Body of pancreas (tissue), 4 donors: ENCODE measurements around the gene ARID5B. TPM values are rescaled to one million over a fixed set of nuclear protein-coding genes. Genes with fewer than 3 reads are reported as not detected.
A peak's percentile ranks its signal among the peaks of the same experiment; 100 is the strongest.

Experiments
- ATAC-seq: fragments of 150-250 bp; one replicate; pipeline ENCODE4 v1.9.1; 2016
- DNase-seq, 4 donors: peaks; one replicate each; pipeline ENCODE4 v3.0.0-alpha.2; 2019
- H3K27ac ChIP-seq, 4 donors: fragments of 200-600 bp; sonication (generic); 1 replicate in 3 of 4; 2 replicates in 1 of 4; pipeline versions ENCODE4 v1.5.1 to v1.6.1; 2016 to 2019; ENCODE audit warnings: mild to moderate bottlenecking in 1 of 4, mixed read lengths in 1 of 4, moderate library complexity in 1 of 4
- H3K27me3 ChIP-seq, 2 donors: fragments of 200-600 bp; sonication (generic); one replicate each; pipeline ENCODE4 v1.6.0; 2016; ENCODE audit warnings: mild to moderate bottlenecking in 1 of 2
- H3K36me3 ChIP-seq, 2 donors: fragments of 200-600 bp; sonication (generic); replicated peaks in 1 of 2; 2 replicates each; pipeline ENCODE4 v1.5.1; 2016; ENCODE audit warnings: low read depth in 2 of 2; ENCODE audit not compliant: insufficient read depth in 1 of 2
- H3K4me1 ChIP-seq: fragments of 200-600 bp; sonication (generic); one replicate; pipeline ENCODE4 v1.6.0; 2016
- H3K4me3 ChIP-seq, 2 donors: fragments of 200-600 bp; sonication (generic); 1 replicate in 1 of 2; 2 replicates in 1 of 2; pipeline ENCODE4 v1.5.1; 2016 to 2019
- H3K9me3 ChIP-seq, 3 donors: fragments of 200-600 bp; sonication (generic); 1 replicate in 2 of 3; 2 replicates in 1 of 3; pipeline ENCODE4 v1.5.1; 2016
- POLR2A ChIP-seq, 3 donors: fragments of 450-650 bp; IDR thresholded peaks; one replicate each; pipeline ENCODE4 v1.6.1; 2016; ENCODE audit warnings: antibody characterized with exemption in 3 of 3, mild to moderate bottlenecking in 2 of 3
- WGBS, 2 donors: methylation state at CpG; one replicate each; pipeline ENCODE4 v1.1.5; 2017; 5-methylcytosine and 5-hydroxymethylcytosine counted together
- intact Hi-C: fragments of 100-400 bp; cut with DNase I; formaldehyde crosslinking; loops from one replicate; pipeline ENCODE4 v1.15.1; 2023
- total RNA-seq, 2 donors: library from RNA; depleted of rRNA; stranded (reverse); fragments of >200 nt; gene quantifications; one replicate each; pipeline ENCODE4 v1.1.0, GENCODE V29; 2016
- TF ChIP-seq, protein P1 (sequence below), 7 experiments: fragments of 450-650 bp in 4 of 7; fragments of 200-600 bp in 3 of 7; sonication (generic) in 3 of 7; IDR thresholded peaks; one replicate each; pipeline ENCODE4 v1.5.1; 2016 to 2019; ENCODE audit warnings: antibody characterized with exemption in 7 of 7

The ARID5B gene
- total RNA-seq, 2 donors from 2014 or later = 16.1 to 17.1 TPM

- Histone ChIP-seq H3K36me3 (peaks cover 0 to 2% of the 10 kb centered on the region in 2 donors), H3K27me3 (no peaks in the 10 kb centered on the region), H3K4me3 (no peak overlapping the region), H3K27ac (no peak overlapping the region), H3K9me3 (no peaks in the 10 kb centered on the region), H3K4me1 (peaks cover 36% of the 10 kb centered on the region)
- intact Hi-C loops = no loop called here
- DNase-seq (no peak), ATAC-seq (no peak)
- no peak for TF ChIP-seq POLR2A (IDR thresholded peaks at IDR 0.05)
- TF ChIP-seq, protein P1, sequence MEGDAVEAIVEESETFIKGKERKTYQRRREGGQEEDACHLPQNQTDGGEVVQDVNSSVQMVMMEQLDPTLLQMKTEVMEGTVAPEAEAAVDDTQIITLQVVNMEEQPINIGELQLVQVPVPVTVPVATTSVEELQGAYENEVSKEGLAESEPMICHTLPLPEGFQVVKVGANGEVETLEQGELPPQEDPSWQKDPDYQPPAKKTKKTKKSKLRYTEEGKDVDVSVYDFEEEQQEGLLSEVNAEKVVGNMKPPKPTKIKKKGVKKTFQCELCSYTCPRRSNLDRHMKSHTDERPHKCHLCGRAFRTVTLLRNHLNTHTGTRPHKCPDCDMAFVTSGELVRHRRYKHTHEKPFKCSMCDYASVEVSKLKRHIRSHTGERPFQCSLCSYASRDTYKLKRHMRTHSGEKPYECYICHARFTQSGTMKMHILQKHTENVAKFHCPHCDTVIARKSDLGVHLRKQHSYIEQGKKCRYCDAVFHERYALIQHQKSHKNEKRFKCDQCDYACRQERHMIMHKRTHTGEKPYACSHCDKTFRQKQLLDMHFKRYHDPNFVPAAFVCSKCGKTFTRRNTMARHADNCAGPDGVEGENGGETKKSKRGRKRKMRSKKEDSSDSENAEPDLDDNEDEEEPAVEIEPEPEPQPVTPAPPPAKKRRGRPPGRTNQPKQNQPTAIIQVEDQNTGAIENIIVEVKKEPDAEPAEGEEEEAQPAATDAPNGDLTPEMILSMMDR (IDR thresholded peaks at IDR 0.05) = no peak
- 78 to 90% methylated on average over 2 of the region's 2 CpGs for WGBS, 2 donors
Measured at GRCh38 chr10:62085821-62086220, 184.3 kb downstream of the ARID5B start.

DNA sequence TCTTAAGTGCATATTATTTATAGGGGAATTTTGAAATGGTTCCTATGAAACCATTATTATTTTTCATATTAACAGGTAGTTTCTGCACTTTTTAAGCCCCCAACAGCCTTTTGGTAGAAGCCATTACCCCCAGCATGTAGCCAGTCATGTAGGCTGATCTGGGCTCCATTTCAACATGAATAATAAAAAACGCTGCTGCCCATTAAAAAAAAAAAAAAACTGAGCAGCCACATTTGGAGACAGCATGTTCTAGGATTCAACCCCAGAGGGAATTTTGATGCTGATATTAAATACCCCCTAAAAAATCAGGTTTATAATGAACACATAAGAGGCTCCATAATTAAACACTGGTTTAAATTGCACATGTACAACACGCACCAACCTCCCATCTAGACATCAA is 185.8 kb downstream of the ARID5B start:
- no peak for TF ChIP-seq POLR2A (IDR thresholded peaks at IDR 0.05)
- TF ChIP-seq, protein P1 (IDR thresholded peaks at IDR 0.05) = no peak
- no peak overlapping the region for H3K27ac ChIP-seq
- peaks cover 0 to 5% of the 10 kb centered on the region in 2 donors for H3K36me3 ChIP-seq
- no peaks in the 10 kb centered on the region for H3K9me3 ChIP-seq
- DNase-seq (no peak), ATAC-seq (no peak)
- H3K4me1 ChIP-seq = peaks cover 22% of the 10 kb centered on the region
- no peaks in the 10 kb centered on the region for H3K27me3 ChIP-seq
- intact Hi-C loops = no loop called here
- no peak overlapping the region for H3K4me3 ChIP-seq
- 82 to 90% methylated on average over 2 of the region's 2 CpGs for WGBS, 2 donors

DNA sequence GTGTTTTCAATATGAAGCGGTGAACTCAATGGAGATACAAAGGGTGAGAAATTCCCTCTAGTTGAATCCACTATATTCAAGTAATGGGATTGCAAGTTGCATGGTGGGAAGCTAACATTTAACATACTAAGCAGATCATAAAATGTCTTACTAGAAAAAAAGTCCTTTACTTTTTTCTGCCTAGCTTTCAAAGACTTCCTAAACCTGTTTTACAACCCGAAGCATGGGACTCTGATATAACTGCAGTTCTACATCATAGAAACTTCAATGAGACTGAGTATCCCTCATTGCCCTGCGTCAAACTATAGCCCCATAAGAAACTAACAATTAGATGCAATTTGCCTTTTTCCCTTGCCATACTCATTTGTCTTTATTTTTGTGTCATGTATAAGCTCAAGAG is 187.3 kb downstream of the ARID5B start:
- Histone ChIP-seq H3K4me3 (no peak overlapping the region), H3K27me3 (no peaks in the 10 kb centered on the region), H3K4me1 (peaks cover 15% of the 10 kb centered on the region), H3K36me3 (peaks cover 0 to 5% of the 10 kb centered on the region in 2 donors), H3K9me3 (no peaks in the 10 kb centered on the region), H3K27ac (no peak overlapping the region)
- ATAC-seq (no peak), DNase-seq (no peak)
- no peak for TF ChIP-seq POLR2A (IDR thresholded peaks at IDR 0.05)
- 85 to 87% methylated on average over 3 of the region's 3 CpGs for WGBS, 2 donors
- intact Hi-C loops = no loop called here

GRCh38 chr10:62092301-62093030 is 191.0 kb downstream of the ARID5B start:
- ATAC-seq = no peak
- H3K27ac ChIP-seq = peak overlapping the region in 1 of 4 donors; percentile 48

DNA sequence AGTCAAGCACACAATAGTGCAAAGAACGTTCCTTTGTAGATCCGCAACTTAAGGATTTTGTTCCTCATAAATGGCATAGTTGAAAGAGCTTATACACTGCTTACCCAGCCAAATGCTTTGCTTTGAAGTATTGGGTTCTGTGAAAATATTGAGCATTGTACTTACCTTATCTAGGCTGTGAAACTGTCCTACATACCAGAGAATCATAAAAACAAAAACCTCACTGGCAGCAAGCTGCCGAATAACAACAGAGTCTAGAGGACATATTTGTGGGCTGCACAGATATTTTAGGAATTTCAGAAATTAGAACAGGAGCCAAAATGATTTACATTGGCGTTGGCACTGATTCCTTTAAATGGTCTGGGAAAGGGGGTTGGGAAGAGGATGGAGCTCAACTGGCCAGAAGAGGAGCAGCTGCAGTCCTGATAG is 192.4 kb downstream of the ARID5B start:
- no peak overlapping the region for H3K4me3 ChIP-seq
- DNase-seq (no peak), ATAC-seq (peak; percentile 64)
- no peaks in the 10 kb centered on the region for H3K9me3 ChIP-seq
- WGBS, 2 donors = 63 to 65% methylated on average over 4 of the region's 4 CpGs
- H3K27me3 ChIP-seq = no peaks in the 10 kb centered on the region
- peak overlapping the region in 2 of 4 donors; percentile 14 to 72 for H3K27ac ChIP-seq
- H3K4me1 ChIP-seq = peaks cover 32% of the 10 kb centered on the region
- peaks cover 0 to 5% of the 10 kb centered on the region in 2 donors for H3K36me3 ChIP-seq
- intact Hi-C loops = no loop called here
- TF ChIP-seq POLR2A (IDR thresholded peaks at IDR 0.05) = no peak
- TF ChIP-seq, protein P1 (IDR thresholded peaks at IDR 0.05) = no peak

More at GRCh38 chr10:62092301-62093030, 191.0 kb downstream of the ARID5B start:
- intact Hi-C loops = no loop called here
- Histone ChIP-seq H3K4me1 (peaks cover 32% of the 10 kb centered on the region), H3K36me3 (peaks cover 0 to 5% of the 10 kb centered on the region in 2 donors), H3K27me3 (no peaks in the 10 kb centered on the region), H3K4me3 (no peak overlapping the region), H3K9me3 (no peaks in the 10 kb centered on the region)
- TF ChIP-seq POLR2A (IDR thresholded peaks at IDR 0.05) = no peak
- TF ChIP-seq, protein P1 (IDR thresholded peaks at IDR 0.05) = no peak
- 89 to 94% methylated on average over 22 of the region's 22 CpGs for WGBS, 2 donors
- DNase-seq = no peak
